ENCODE results near the gene OLA1.

Gene OLA1

DNA sequence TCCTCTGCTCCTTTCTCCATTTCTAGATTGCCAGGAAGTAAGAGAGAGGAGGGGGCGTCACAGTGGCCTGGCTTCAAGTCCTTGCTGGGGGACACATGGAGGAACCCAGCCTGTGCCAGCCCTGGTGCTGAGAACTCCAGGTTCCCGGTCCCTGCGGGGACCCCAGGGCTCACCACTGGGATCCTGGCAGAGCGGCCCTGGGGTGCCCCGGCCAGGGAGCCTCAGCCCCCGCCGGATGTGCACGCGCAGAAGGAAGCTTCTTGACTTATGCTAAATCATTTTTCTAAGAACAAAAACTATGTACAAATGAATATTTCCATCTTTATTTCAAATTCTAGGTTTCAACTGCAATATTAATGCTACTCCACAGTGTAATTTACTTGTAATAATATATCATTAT, 200.6 kb downstream of the OLA1 start:
- no peak for TF ChIP-seq POLR2A (IDR thresholded peaks at IDR 0.05; ENCODE audit: low read depth, low read length)
- DNase-seq (ENCODE audit: insufficient read length, low spot score), result no peak
- FAIRE-seq, result no peak

DNA sequence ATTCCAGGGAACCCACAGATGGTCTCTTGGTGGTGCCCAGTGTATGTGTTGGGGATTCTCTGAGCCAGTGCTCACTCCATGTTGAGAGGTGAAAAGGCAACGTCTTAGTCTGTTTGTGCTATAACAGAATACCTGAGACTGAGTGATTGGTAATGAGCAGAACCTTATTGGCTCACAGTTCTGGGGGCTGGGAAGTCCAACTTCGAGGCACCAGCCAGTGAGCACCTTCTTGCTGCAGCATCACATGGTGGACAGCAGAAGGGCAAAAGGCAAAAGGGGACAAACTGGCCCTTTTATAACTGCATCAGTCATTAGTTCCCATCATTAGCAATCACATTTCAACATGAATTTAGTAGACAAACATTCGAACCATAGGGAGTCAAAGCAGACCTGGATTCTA, 202.2 kb downstream of the OLA1 start:
- TF ChIP-seq POLR2A (IDR thresholded peaks at IDR 0.05; ENCODE audit: low read depth, low read length), result no peak
- DNase-seq (ENCODE audit: insufficient read length, low spot score) (no peak), FAIRE-seq (no peak)

- no peak for TF ChIP-seq POLR2A (IDR thresholded peaks at IDR 0.05; ENCODE audit: low read depth, low read length)
- DNase-seq (ENCODE audit: insufficient read length, low spot score) (no peak), FAIRE-seq (no peak)
Measured at GRCh38 chr2:174044556-174044955, 203.8 kb downstream of the OLA1 start.

GRCh38 chr2:174040417-174040701, 208.0 kb downstream of the OLA1 start:
- no peak for TF ChIP-seq POLR2A (IDR thresholded peaks at IDR 0.05; ENCODE audit: low read depth, low read length)
- no peak for FAIRE-seq
- DNase-seq (ENCODE audit: insufficient read length, low spot score), result no peak

- peak; percentile 89 for FAIRE-seq
- TF ChIP-seq POLR2A (IDR thresholded peaks at IDR 0.05; ENCODE audit: low read depth, low read length), result no peak
- peak; percentile 83 for DNase-seq (ENCODE audit: insufficient read length, low spot score)
Measured at GRCh38 chr2:174039551-174040416, 208.5 kb downstream of the OLA1 start.

GRCh38 chr2:174038462-174038861, 209.9 kb downstream of the OLA1 start:
- FAIRE-seq, result no peak
- TF ChIP-seq POLR2A (IDR thresholded peaks at IDR 0.05; ENCODE audit: low read depth, low read length), result no peak
- no peak for DNase-seq (ENCODE audit: insufficient read length, low spot score)

- DNase-seq (ENCODE audit: insufficient read length, low spot score) (no peak), FAIRE-seq (no peak)
- no peak for TF ChIP-seq POLR2A (IDR thresholded peaks at IDR 0.05; ENCODE audit: low read depth, low read length)
Measured at GRCh38 chr2:174036825-174037224, 211.5 kb downstream of the OLA1 start.

DNA sequence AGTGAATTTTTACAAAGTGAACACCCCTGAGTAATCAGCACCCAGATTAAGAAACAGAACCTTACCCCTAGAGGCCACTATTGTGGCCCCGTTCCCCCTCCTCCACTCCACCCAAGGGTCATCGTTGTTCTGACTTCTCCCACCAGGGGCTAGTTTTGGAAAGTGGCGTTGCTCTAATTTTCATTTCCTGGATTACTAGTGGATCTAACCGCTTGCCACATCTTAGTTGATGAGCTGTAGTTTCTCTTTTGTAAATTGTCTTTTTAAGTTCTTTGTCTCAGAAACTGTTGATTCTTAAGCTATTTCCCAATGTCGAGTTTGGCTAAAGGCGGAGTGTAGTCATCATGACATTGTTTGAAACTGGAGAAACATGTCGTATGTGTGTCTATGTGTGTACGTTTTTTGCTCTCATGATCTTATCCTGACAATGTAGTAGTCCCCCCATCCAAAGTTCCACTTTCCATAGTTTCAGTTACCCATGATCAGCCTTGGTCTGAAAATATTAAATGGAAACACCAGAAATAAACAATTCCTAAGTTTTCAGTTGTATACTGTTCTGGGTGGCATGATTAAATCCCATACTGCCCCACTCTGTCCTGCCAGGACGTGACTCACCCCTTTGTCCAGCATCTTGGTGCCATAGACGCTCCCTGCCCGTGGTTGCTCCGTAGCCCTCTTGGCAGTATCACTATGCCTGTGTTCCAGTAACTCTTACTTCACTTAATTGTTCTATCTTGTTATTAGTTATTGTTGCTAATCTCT, 212.2 kb downstream of the OLA1 start:
- peak; percentile 60 for FAIRE-seq
- TF ChIP-seq POLR2A (IDR thresholded peaks at IDR 0.05; ENCODE audit: low read depth, low read length), result no peak
- DNase-seq (ENCODE audit: insufficient read length, low spot score), result peak; percentile 38

DNA sequence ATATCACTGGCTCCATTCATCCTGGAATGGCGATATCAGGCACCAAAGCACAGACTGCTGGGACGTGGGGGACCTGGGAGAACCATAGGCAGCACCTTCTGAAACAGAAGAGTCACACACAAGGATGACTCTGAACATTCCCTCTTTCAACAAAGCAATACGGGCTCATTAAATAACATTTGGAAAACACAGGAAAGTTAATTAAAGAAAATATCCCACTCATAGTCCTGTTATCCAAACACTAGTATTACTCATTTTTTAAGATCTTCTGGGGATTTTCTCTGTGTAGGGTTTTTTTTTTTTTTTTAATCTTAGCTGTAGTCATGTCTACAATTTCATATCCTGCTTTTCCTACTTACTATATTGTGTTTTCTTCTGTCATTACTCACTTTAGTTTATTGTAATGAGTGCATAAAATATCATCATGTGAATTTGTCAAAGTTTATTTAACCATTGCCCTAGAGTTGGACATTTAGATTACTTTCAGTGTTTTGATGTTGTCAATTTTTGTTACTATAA, 213.2 kb downstream of the OLA1 start:
- no peak for TF ChIP-seq POLR2A (IDR thresholded peaks at IDR 0.05; ENCODE audit: low read depth, low read length)
- DNase-seq (ENCODE audit: insufficient read length, low spot score), result no peak
- no peak for FAIRE-seq

- DNase-seq (ENCODE audit: insufficient read length, low spot score) (no peak), FAIRE-seq (no peak)
- TF ChIP-seq POLR2A (IDR thresholded peaks at IDR 0.05; ENCODE audit: low read depth, low read length), result no peak
Measured at GRCh38 chr2:174033163-174033550, 215.2 kb downstream of the OLA1 start.

DNA sequence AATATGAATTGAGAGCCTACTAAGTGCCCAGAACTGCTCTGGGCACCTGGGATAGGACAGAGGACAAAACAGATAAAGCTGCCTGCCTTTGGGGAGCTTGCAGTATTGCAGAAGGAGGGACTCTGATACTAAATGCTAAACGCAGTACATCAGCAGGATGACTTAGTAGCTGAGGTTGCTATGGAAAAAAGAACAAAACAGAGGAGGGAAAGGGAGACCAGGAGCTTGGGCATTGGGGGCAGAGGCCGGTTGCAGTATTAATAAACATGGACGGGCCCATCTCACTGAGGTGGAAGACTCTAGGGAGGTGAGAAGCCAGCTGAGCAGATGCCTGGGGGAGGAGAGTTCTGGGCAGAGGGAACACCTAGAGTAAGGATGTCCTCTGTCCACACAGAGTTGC, 217.1 kb downstream of the OLA1 start:
- TF ChIP-seq POLR2A (IDR thresholded peaks at IDR 0.05; ENCODE audit: low read depth, low read length), result no peak
- DNase-seq (ENCODE audit: insufficient read length, low spot score), result no peak
- FAIRE-seq, result no peak

DNA sequence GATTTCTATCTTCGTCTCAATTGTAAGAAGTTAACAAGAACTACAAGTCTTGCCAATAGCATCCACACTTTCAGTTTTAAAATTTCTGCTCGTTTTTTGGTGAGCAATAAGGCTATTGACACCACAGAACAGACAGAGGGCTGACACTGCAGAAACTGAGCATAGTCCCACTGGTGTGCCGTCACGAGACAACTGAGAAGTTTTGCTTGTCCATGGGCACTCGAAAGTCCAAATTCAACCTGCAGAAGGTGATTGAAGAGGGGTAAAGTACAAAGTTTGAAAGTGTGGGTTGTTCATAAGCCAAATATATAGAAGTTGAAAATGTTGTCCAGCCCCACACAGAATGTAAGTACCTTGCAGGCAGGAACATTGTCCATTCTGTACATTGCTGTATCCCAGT, 219.4 kb downstream of the OLA1 start:
- no peak for TF ChIP-seq POLR2A (IDR thresholded peaks at IDR 0.05; ENCODE audit: low read depth, low read length)
- no peak for DNase-seq (ENCODE audit: insufficient read length, low spot score)
- FAIRE-seq, result no peak

- DNase-seq (ENCODE audit: insufficient read length, low spot score) (no peak), FAIRE-seq (no peak)
- no peak for TF ChIP-seq POLR2A (IDR thresholded peaks at IDR 0.05; ENCODE audit: low read depth, low read length)
Measured at GRCh38 chr2:174027956-174028355, 220.4 kb downstream of the OLA1 start.

- FAIRE-seq (no peak), DNase-seq (ENCODE audit: insufficient read length, low spot score) (no peak)
- TF ChIP-seq POLR2A (IDR thresholded peaks at IDR 0.05; ENCODE audit: low read depth, low read length), result no peak
Measured at GRCh38 chr2:174026122-174026845, 222.0 kb downstream of the OLA1 start.

All from H54 (cell line).